Fibroblast of lung (primary cell): ENCODE measurements around the gene ZNF407.

ENCODE experiments used
- EZH2 ChIP-seq: IDR thresholded peaks from 2 replicates; pipeline ENCODE4 v1.5.1; 2012; ENCODE audit warnings: low read length, control low read depth, mild to moderate bottlenecking; ENCODE audit errors: missing control alignments
- TF ChIP-seq, protein P1 (sequence below), 2 donors: IDR thresholded peaks in 1 of 2; conservative IDR thresholded peaks in 1 of 2; 1 replicate in 1 of 2; 2 replicates in 1 of 2; pipeline ENCODE4 v1.5.1; 2011 to 2012; ENCODE audit warnings: low read length in 2 of 2, control low read depth in 1 of 2, inconsistent platforms in 1 of 2, low read depth in 1 of 2, mild to moderate bottlenecking in 1 of 2

DNA sequence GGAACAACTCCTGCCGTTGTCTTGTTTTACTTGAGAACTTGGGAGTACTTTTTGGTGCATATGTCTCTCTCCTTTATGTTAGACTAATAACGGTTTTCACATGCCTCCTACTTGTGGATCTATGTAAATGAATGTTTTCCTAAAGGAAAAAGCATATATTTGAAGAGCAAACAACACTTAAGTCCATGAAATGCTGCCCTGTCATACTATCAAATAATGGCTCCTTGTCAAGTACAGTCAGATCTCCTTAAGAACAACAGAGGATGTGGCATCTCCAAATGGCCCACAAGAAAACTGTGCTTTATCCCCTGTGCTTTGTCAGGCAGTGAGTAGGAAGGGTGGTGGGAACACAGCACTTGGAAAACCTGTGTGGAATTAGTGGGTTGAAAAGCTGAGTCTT, 413.0 kb downstream of the ZNF407 start:
- TF ChIP-seq, protein P1, sequence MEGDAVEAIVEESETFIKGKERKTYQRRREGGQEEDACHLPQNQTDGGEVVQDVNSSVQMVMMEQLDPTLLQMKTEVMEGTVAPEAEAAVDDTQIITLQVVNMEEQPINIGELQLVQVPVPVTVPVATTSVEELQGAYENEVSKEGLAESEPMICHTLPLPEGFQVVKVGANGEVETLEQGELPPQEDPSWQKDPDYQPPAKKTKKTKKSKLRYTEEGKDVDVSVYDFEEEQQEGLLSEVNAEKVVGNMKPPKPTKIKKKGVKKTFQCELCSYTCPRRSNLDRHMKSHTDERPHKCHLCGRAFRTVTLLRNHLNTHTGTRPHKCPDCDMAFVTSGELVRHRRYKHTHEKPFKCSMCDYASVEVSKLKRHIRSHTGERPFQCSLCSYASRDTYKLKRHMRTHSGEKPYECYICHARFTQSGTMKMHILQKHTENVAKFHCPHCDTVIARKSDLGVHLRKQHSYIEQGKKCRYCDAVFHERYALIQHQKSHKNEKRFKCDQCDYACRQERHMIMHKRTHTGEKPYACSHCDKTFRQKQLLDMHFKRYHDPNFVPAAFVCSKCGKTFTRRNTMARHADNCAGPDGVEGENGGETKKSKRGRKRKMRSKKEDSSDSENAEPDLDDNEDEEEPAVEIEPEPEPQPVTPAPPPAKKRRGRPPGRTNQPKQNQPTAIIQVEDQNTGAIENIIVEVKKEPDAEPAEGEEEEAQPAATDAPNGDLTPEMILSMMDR (conservative IDR thresholded peaks at IDR 0.05 in 1 of 2, IDR thresholded peaks at IDR 0.05 in 1 of 2; ENCODE audit: low read depth in 1 of 2, low read length in 2 of 2), result no peak
- no peak for TF ChIP-seq EZH2
